Esophagus muscularis mucosa (tissue), 4 donors: ENCODE measurements around the gene TMEM242.

ENCODE experiments used
- CTCF ChIP-seq, 3 experiments: fragments of 200-600 bp in 2 of 3; fragments of 450-650 bp in 1 of 3; sonication (generic) in 2 of 3; IDR thresholded peaks; one replicate each; pipeline ENCODE4 v1.5.1; 2017 to 2019; ENCODE audit warnings: antibody characterized with exemption in 3 of 3, mild to moderate bottlenecking in 2 of 3, moderate library complexity in 1 of 3
- EP300 ChIP-seq: sonication (generic); formaldehyde crosslinking; IDR thresholded peaks from one replicate; pipeline ENCODE4 v1.6.1; 2017; ENCODE audit warnings: antibody characterized with exemption
- POLR2A ChIP-seq: fragments of 450-650 bp; IDR thresholded peaks from one replicate; pipeline ENCODE4 v1.6.1; 2017; ENCODE audit warnings: antibody characterized with exemption, moderate library complexity, mild to moderate bottlenecking, low read depth
- POLR2AphosphoS5 ChIP-seq, 2 donors: sonication (generic); formaldehyde crosslinking; IDR thresholded peaks; one replicate each; pipeline ENCODE4 v1.6.1; 2017; ENCODE audit warnings: antibody characterized with exemption in 2 of 2

DNA sequence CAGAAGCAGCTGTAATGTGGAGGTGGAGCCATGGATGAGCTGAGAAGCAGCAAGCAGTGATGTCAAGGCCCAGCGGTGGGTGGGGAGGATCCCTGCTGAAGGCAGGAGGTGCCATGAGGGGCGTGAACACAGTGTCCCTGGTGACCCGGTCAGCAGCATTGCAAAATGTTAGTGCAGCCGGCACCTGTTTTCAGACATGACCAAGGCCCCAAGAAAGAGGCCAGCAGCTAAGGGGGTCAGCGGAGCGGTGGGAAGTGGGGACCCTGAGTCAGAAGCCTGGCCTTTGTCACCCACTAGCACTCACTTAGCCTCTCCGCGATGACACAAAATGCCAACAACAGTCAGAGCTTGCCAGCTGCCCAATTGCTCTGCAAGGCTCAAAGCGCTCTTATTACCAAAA is 51.9 kb downstream of the TMEM242 start:
- TF ChIP-seq CTCF (IDR thresholded peaks at IDR 0.05): no peak
- no peak for TF ChIP-seq POLR2A
- TF ChIP-seq POLR2AphosphoS5 (IDR thresholded peaks at IDR 0.05): no peak
- TF ChIP-seq EP300: no peak
